HG03095 (cell line): ENCODE data around the gene PACS2.
"Not testable (repeated sequence)": the region's sequence is repeated elsewhere in the genome, so short reads cannot be mapped to it uniquely, and the experiment has no call there.

Source experiments
- ATAC-seq: cut with Tn5 transposase; IDR thresholded peaks from one replicate; pipeline ENCODE4 v1.9.1; 2021; ENCODE audit warnings: moderate library complexity; ENCODE audit not compliant: unreplicated experiment

Gene PACS2

GRCh38 chr14:105313381-105314286, 914 bp upstream of the PACS2 start:
- no peak for ATAC-seq

GRCh38 chr14:105315211-105315721, 718 bp downstream of the PACS2 start:
- peak; percentile 1 for ATAC-seq

- ATAC-seq, result no peak
Observed at GRCh38 chr14:105315941-105316576, 1.5 kb downstream of the PACS2 start.

GRCh38 chr14:105316577-105316941, 2.0 kb downstream of the PACS2 start:
- ATAC-seq, result no peak

GRCh38 chr14:105316968-105317510, 2.5 kb downstream of the PACS2 start:
- ATAC-seq, result no peak

- ATAC-seq, result no peak
Observed at GRCh38 chr14:105317546-105317945, 3.0 kb downstream of the PACS2 start.

GRCh38 chr14:105322791-105323556, 8.4 kb downstream of the PACS2 start:
- no peak for ATAC-seq

GRCh38 chr14:105323663-105324062, 9.1 kb downstream of the PACS2 start:
- no peak for ATAC-seq

- ATAC-seq, result no peak
Observed at GRCh38 chr14:105324080-105324778, 9.7 kb downstream of the PACS2 start.

GRCh38 chr14:105324871-105325270, 10.3 kb downstream of the PACS2 start:
- ATAC-seq, result no peak

- ATAC-seq, result no peak
Observed at GRCh38 chr14:105325303-105325702, 10.8 kb downstream of the PACS2 start.

GRCh38 chr14:105325716-105326567, 11.4 kb downstream of the PACS2 start:
- ATAC-seq, result no peak

- no peak for ATAC-seq
Observed at GRCh38 chr14:105326568-105326867, 12.0 kb downstream of the PACS2 start.

GRCh38 chr14:105326891-105327694, 12.5 kb downstream of the PACS2 start:
- no peak for ATAC-seq

GRCh38 chr14:105327695-105328045, 13.1 kb downstream of the PACS2 start:
- ATAC-seq, result not testable (repeated sequence)

- no peak for ATAC-seq
Observed at GRCh38 chr14:105328070-105328677, 13.6 kb downstream of the PACS2 start.

- ATAC-seq, result no peak
Observed at GRCh38 chr14:105328678-105329390, 14.3 kb downstream of the PACS2 start.
